GM18507 (cell line): ENCODE results near the gene TANK.
"Not testable (repeated sequence)": the region's sequence is repeated elsewhere in the genome, so short reads cannot be mapped to it uniquely, and the experiment has no call there.

ENCODE experiments used
- DNase-seq: peaks from one replicate; pipeline ENCODE4 v3.0.0; 2011; ENCODE audit warnings: low read depth; ENCODE audit not compliant: insufficient read length; ENCODE audit errors: extremely low spot score
- FAIRE-seq: peaks from 2 replicates; lab custom pipeline; 2011; peaks lifted over from hg19 to GRCh38; lab: Jason Lieb, UNC

Gene TANK

GRCh38 chr2:161245671-161246070, 85.4 kb downstream of the TANK start:
- DNase-seq, result no peak
- FAIRE-seq, result peak; percentile 5

GRCh38 chr2:161246281-161246680, 86.1 kb downstream of the TANK start:
- FAIRE-seq (no peak), DNase-seq (no peak)

DNA sequence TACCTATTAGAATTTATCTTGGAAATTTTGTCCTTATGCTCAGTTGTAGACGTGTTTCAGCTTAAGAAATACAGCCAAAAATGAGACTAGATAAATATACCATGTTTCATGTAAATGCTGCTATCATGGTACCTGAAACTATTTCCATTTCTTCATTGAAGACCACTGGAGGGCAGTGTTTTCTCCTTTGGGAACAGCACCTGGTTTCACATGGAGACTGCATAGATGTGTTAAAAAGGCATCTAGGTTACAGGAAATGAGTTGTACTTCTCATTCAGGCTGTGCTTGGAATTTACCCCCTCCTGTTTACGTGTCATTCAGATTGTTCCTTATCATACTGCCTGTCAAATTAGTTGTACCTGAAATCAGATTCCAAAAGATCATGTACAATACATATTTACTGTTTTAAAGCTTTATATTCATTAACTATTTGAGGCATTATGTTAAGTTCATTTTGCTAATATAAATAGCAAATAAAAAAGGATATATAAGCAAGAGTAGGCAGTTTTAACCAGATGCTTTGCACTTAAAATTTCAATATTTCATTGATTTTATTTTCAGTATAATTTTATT, 90.7 kb downstream of the TANK start:
- no peak for DNase-seq

DNA sequence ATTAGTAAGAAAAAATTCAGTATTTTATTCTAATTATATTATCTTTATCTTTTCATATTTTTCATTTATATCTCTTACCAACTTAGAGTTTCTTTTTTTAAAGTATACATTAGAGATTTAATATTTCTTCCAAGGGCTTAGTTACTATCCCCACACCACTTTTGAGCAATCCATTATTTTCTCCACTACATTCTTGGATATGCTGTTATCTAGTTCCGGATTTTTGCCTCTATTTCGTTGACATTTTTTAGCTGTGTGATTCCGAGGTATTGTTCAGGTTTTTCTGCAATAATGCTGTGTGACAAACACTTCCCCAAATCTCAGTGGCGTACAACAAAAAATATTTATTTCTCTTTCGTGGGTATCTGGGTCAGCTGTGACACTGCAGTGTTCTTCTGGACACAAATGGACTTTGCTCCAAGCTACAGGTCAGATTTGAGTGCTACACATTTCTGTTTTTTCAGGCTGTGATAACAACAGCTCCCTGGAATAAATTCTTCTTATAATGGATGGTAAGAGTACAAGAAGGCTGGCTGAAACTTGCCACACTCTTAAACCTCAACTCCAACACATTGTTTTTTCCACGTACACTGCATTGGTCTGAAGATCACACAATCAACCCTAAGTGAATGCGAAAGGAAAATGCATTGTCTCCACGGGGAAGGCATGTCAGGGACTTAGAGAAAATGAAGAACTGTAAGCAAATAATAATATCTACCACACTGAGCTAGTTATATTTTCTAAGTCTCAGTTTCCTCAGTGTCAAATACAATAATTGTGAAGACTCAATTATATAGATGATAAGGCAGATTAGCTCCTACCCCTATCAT, 97.1 kb downstream of the TANK start:
- no peak for DNase-seq
- no peak for FAIRE-seq

More for the DNA sequence above, 90.7 kb downstream of the TANK start:
- peak; percentile 90 for FAIRE-seq

- FAIRE-seq, result no peak
- DNase-seq, result no peak
Measured at GRCh38 chr2:161265874-161266273, 105.6 kb downstream of the TANK start.

GRCh38 chr2:161269111-161269510, 108.9 kb downstream of the TANK start:
- FAIRE-seq (no peak), DNase-seq (no peak)

- peak; percentile 87 for FAIRE-seq
- peak; percentile 4 for DNase-seq
Measured at GRCh38 chr2:161273038-161273760, 113.0 kb downstream of the TANK start.

DNA sequence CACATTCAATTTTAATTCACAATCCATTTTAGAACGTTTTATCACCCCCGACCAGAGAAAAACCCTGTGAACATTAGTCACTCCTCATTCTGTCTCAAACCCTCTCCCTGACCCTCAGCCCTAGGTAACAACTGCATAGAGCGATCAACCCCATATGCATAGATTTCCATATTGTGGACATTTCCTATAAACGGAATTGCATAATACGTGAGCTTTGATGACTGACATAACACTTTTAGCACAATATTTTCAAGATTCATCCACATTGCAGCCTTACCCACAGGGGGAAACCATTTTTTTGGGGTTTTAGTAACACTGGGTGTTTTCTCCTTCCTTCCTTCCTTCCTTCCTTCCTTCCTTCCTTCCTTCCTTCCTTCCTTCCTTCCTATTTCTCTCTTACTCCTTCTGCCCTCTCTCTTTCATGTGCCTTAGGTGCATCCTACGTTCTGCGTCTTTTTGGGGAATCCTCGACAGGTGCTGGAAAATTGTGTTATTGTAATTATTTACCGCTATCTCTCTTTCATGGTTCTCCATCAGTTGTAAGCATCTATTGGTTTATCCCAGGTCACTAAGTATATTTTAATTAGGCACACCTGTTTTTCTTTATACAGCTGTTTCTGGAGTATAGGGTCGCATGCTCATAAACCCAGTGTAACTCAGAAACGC, 118.5 kb downstream of the TANK start:
- not testable (repeated sequence) for FAIRE-seq, DNase-seq

- not testable (repeated sequence) for FAIRE-seq, DNase-seq
Measured at GRCh38 chr2:161279230-161279815, 119.1 kb downstream of the TANK start.

DNA sequence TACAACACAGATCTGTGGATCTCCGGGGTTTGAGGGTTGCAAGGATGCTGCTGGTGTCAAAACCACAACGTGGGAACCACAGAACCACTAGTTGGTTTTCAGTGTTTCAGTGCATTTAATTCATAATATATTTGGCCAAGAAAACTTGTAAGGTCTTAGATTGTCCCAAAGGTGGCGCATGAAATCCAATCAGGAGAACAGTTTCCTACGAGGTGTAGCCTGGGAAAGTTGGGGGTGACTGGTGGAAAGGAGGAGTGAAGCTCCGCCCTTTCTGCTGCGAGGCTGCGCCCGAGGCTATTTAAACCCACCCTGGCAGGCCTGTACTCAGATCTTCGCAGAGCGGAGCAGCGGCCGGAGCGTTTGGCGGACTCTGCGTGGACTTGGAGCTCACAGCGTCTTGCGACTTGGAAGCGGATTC, 120.7 kb downstream of the TANK start:
- DNase-seq, FAIRE-seq: not testable (repeated sequence)

GRCh38 chr2:161281615-161282310, 121.5 kb downstream of the TANK start:
- not testable (repeated sequence) for FAIRE-seq, DNase-seq

DNA sequence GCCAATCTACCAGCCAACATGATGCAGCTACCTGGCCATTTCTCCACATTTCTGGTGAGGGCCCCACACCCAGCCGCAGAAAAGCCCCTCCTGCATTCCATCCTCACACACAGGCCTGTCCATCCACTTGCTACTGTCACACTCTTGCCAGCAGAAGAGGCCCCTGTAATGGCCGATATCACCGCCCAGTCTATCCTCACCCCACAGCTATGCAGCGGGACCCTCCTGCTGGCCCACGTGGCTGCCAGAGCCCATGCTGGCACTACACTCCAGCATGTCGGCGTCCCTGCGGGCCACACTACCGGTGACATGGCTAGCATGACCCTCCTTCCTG, 122.0 kb downstream of the TANK start:
- not testable (repeated sequence) for DNase-seq, FAIRE-seq

GRCh38 chr2:161283926-161284325, 123.7 kb downstream of the TANK start:
- no peak for DNase-seq

More at GRCh38 chr2:161283926-161284325, 123.7 kb downstream of the TANK start:
- no peak for FAIRE-seq
